Measurements from ENCODE around the gene SYCP1.
"Not testable (repeated sequence)": the region's sequence is repeated elsewhere in the genome, so short reads cannot be mapped to it uniquely, and the experiment has no call there.

SYCP1 gene

DNA sequence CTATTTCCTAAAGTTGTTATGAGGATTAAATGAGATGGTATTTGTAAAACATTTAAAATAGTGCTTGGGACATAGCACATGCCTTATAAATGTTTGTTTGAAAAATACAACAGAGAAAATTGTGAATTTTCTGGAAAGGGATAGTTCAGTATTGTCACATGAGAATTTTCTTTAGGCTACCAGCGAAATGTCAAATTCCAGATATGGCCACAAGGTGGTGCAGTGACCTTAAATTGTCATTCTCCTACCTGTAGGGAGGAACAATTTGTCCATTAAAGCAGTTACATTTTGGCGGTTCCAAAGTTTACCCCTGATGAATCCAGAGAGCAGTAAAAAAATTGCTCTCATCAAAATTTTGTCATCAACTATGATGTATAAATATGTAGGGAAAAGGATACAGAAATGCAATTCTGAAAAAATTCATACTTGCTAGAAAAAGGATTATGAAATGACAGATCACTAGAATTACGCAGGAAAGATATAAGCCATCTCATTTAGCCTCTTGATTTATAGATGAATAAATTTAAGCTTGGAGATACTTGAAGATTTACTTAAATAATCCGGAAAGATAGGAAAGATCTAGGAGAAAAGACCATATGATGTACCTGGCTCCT is 124.7 kb downstream of the SYCP1 start:
- DNase-seq = peak; percentile 84

DNA sequence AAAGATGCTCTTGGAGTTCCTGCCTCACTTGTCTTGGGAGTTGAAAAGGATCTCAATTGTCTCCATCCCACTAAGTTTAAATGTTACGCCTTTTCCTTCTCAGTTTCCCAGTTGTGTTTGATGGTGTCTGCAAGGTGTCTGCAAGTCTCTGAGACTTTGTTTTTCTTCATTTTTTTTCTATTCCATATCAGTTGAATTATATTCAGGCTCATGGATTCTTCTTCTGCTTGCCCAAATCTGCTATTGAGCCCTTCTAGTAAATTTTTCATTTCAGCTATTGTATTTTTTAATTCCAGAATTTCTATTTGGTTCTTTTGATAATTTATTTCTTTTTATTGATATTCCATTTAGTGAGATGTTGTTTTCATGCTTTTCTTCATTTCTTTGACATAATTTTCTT is 127.6 kb downstream of the SYCP1 start:
- no peak for DNase-seq

DNA sequence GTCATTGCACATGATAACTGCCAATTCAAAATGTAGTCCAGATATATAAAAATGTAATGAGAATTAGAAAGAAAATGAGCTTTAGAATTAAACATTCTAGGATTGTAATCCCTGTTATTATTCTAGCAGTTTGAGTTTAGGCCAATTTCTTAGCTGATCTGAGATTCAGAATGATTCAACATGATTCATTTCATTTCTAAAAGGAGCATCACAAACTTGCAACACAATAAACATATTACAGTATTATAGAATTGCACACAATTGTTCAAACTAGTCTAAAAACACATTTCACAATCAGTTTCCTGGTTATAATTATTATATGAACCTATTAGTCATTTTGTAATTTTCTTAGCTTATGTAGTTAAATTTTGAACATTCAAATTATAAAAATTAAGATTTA is 131.6 kb downstream of the SYCP1 start:
- no peak for DNase-seq

DNA sequence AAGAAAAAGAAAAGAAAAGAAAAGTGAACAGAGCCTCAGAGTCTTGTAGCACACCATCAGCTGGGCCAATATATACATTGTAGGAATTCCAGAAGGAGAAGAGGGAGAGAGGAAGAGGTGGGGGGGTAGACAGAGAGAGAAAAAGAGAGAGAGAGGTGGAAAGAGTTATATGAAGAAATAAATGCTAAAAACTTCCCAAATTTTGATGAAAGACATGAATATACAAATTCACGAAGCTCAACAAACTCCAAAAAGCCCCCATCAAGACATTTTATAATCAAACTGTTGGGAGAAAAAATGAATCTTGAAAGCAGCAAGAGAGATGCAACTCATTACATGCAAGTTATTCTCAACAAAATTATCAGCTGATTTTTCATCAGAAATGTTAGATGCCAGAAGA is 133.4 kb downstream of the SYCP1 start:
- DNase-seq = no peak

DNA sequence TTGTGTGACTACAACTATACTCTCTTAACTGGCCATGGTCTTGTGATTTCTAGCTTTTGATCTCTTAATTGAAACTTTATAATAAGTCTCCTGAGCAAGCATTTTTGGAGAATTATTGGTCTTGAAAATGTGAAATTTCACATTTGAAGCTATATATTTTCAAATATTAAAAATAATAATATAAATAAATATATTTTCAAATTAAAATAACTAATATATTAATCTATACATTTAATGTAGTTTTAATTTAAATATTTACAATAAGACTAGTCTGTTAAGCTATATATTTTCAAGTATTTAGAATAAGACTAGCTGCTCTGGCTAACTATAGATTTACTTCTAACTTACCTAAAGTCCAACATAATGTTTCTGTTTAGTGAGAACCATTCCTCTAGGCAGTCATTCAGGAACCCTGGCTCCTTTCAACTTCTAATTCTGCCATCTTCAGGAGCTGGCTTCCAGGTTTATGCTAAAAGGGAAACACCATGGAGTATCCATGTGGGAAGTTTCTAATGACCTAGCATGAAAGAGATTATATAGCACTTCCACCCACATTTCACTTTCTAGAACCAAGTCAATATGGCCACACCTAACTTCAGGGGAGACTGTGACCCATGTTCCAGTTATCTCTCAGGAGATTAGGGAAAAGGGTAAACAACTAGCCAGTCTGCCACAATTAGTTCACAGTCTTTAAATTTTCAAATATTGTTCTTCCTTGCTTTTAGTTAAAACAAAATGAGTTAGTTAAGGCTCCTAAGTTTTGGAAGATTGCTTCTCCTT is 143.0 kb downstream of the SYCP1 start:
- DNase-seq = no peak

DNA sequence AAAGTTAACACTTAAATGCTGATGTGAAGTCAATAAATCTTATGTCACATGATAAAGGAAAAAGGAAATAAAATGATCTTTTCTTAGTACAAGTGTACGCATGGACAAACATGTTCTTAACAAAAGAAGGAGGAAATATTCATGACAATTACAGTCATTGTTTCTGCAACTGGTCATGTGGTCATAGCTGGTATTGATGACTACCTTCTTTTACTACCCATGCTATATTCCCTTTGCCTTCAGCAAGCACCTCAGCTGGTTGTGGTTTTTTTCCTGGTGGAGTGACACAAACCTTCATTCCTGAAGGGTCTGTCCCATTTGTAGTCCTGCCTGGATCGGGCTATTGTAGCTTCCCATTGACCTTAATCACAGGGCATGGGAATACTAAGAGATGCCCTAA is 151.5 kb downstream of the SYCP1 start:
- DNase-seq = no peak

DNA sequence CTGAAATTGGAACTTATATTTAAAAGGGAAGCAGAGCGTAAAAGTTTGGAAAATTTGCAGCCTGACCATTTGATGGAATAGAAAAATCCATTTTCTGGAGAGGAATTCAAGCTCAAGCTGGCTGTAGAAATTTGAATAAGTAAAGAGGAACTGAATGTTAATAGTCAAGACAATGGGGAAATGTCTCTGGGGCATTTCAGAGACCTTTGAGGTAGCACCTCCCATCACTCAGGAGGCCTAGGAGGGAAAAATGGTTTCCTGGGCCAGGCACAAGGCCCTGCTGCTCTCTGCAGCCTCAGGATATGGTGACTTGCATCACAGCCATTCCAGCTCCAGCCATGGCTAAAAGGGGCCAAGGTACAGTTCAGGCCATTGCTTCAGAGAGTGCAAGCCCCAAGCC is 157.3 kb downstream of the SYCP1 start:
- DNase-seq = no peak

DNA sequence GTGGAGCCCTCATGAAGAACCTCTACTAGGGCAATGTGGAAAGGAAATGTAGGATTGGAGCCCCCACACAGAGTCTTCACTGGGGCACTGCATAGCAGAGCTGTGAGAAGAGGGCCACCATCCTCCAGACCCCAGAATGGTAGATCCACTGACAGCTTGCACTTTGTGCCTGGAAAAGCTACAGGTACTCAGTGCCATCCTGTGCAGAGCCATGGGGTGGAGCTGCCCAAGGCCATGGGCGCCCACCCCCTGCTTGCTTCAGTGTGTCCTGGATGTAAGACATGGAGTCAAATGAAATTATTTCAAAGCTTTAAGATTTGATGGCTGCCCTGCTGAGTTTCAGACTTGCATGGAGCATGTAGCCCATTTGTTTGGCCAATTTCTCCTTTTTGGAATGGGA is 157.8 kb downstream of the SYCP1 start:
- no peak for DNase-seq

DNA sequence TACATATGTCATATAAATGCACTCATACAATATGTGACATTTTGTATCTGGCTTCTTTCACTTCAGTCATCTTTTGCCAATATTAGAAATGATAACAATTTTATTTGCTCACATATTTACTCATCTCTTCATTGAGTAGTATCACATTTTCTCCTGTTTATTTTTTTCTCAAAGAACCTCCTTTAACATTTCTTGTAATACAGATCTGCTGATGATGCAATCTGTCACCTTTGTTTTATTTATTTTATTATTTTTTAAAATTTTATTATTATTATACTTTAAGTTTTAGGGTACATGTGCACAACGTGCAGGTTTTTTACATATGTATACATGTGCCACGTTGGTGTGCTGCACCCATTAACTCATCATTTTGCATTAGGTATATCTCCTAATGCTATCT is 159.1 kb downstream of the SYCP1 start:
- no peak for DNase-seq

DNA sequence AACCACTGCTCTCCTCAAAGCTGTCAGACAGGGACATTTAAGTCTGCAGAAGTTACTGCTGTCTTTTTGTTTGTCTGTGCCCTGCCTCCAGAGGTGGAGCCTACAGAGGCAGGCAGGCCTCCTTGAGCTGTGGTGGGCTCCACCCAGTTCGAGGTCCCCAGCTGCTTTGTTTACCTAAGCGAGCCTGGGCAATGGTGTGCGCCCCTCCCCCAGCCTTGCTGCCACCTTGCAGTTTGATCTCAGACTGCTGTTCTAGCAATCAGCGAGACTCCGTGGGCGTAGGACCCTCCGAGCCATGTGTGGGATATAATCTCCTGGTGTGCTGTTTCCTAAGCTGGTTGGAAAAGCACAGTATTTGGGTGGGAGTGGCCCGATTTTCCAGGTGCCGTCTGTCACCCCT is 164.9 kb downstream of the SYCP1 start:
- DNase-seq = not testable (repeated sequence)

DNA sequence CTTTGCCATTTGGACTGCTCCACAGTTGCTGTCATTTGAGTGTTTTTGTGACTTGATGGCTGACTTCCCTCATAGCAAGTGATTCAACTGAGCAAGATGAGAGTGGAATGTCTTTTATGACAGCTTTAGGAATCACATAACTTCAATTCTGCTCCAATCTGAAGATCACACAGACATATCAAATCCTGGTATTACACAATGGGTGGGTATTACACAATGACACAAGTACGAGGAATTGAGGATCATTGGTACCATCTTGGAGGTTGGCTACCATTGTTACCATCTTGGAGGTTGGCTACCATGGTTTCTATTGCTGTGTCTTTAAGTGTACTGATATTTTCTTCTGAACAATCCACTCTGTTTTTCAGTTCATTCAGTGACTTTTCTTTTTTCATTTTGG is 166.5 kb downstream of the SYCP1 start:
- no peak for DNase-seq

DNA sequence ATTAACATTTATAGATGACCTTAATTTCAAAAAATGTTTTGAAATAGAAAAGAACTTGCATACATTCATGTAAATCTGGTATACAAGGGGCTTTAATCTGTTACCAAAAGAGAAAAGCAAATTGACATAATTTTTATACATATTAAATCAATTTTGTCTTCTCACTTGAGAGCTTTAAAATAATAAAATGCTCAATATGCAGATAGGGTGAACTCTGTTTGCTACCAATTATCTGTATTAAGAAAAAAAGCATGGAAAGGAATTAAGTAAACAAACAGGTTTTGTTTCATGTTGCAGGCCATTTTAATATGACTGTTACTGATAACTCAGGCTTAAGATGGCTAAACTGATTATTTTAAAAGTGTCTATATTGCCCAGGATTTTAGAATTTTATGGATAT is 168.9 kb downstream of the SYCP1 start:
- no peak for DNase-seq

DNA sequence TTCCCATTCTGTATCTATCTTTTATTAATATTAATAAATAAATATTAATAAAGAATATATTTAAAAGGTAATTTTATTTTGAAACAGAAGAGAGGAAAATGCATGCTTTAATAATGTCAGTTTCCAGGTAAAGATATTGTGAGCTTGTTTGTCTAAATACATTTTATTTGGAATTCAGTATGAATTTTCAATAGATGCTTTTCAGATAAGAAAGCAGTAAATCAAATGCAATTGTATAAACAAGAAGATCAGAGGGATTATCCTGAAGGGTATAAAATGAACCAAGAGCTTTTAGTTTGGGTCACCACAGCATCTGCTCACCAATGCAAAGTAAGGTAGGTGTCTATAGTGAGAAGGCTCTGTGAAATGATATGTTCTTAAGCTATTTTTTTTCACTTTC is 174.9 kb downstream of the SYCP1 start, which contains the start of gene TSHB:
TSS of gene TSHB (plus strand) at position 301 of the 400 bp plus-strand sequence. CDS start 3,537 bp downstream, outside the sequence.
- DNase-seq = no peak

DNA sequence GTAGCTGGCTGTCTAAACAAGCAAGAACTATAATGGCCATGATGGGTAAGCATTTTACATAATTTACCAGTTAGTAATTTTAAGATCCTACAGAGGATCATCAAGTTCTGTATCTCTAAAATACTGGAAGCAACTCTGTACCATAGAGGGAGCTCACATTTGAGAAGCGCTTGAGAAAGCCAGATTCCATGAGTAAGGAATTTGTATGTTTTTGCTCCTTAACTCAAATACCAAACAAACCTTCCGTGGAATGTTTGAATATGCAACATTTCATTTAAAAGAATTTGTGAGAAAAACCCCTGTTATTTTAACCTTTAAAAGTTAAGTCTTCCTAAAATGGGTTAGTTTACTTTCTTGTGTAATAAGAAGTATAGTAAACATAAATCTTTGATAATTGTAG is 176.9 kb downstream of the SYCP1 start:
- no peak for DNase-seq

DNA sequence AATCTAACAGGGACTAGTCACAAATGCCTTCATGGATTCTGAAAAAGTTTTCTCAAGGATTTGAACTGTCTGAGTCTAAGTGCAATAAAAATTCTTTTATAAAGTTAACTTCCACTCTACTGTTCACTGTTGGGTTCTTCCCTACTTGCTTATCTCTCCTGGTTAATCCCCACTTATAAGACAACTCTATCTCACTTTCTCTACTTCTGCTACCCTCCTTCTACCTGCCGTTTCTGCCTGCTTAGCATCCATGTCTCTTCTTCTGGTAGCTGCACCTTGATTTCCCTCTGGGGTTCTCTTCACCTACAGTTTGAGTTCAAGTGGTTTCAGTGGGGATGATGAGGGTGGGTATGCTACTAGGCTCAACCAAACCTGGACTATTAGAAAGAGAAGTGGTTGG is 181.0 kb downstream of the SYCP1 start:
- no peak for DNase-seq

DNA sequence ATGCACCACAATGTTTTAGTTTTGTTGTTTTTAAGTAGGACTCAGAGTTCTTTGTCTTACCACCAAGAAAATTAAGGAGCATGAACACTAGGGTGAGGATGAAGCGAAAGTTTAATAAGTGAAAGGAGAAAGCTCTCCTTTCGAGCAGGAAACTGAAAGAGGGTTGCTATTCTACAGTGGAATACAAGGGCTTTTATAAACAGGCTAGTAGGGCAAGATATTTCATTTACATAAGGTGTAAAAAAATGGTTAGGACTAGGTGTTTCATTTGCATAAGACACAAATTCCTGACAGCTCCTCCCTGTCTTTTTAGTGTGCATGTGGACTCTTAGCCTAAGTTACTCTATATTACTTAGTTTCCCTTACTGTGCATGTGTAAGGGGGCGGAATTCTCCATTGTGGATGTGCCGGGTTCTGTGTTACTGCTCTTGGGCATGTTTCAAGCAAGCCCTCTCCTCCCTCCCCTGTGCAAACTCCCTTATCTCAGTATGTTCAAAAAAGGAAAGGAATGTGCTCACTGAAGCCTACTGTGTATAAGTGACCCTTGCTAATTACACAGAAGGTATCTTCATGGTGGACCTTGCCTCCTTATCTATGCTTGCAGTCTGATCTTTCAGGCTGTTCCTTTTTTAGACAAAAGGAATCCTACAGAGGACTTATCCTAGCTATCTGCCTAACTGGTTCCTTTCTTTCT is 182.3 kb downstream of the SYCP1 start:
- DNase-seq = peak; percentile 58

DNA sequence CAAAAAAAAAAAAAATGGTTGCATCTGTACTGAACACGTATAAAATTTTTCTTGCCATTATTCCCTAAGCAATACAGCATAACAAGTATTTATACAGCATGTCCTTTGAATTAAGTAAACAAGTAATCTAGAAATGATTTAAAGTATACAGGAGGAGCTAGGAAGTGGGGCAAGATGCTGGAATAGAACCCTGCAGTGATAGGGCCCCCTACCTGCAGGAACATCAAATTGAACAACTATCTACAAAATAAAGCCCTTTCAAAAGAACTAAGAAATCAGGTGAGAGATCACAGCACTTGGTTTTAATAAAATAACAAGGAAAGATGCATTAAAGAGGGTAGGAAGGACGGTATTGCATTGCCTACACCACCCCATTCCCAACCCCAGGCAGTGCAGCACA is 185.8 kb downstream of the SYCP1 start:
- DNase-seq = no peak

DNA sequence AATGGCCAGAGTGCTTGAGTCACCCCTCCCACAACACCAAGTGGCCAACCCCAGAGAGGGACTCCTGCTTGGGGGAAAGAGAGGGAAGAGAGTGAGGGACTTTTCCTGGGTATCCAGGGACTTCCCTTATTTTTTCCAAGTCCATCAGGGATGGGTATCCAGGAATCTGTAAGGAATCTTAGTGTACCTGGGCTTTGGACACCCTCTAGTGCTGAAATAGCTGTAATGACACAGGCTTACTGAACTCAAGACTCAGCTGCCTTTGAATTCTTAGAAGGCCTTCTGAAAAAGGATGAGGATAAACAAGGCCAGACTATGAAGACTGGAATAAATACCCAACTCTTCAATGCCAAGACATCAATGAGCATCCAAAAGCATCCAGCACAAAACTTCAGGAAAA is 187.0 kb downstream of the SYCP1 start:
- DNase-seq = peak; percentile 14
